Measurements from ENCODE around the gene S100A3. TPM values are rescaled to one million over a fixed set of nuclear protein-coding genes. Genes with fewer than 3 reads are reported as not detected.
"Not testable (repeated sequence)": the region's sequence is repeated elsewhere in the genome, so short reads cannot be mapped to it uniquely, and the experiment has no call there.

S100A3 gene
- total RNA-seq, 6 experiments from 2014 or later: 0.29 TPM; not detected in 5

DNA sequence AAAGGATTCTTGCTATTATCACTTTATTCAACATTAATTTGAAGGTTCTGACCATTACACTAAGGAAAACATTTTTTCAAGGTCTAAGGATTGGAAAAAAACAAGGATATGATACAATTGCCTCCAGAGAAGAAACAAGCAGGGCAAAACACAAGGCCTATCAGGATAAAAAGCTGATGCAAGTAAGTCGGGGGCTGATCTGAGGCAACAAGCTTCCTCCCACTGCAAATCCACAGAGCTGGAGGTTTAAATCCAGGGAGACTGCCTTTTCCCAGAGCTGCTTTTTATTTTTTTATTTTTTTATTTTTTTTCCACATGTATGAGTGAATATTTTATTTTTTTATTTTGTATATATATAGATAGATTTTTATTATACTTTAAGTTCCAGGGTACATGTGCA, 35.9 kb upstream of the S100A3 start:
- WGBS (ENCODE audit: insufficient coverage, low coverage, low lambda C conversion rate, missing lambda C conversion rate): 63% methylated on average over 1 of the region's 1 CpG
- Histone ChIP-seq H3K27me3 (no peaks in the 10 kb centered on the region), H3K4me3 (no peak overlapping the region), H3K9me3 (no peaks in the 10 kb centered on the region), H3K4me1 (no peaks in the 10 kb centered on the region), H3K36me3 (no peaks in the 10 kb centered on the region), H3K27ac (no peak overlapping the region)
- intact Hi-C loops (cut with DNase I): no loop called here
- peak in 3 of 4 donors; percentile 22 to 49 (median 26) for ATAC-seq
- DNase-seq: no peak
- no peak for TF ChIP-seq CTCF (IDR thresholded peaks at IDR 0.05)
- TF ChIP-seq POLR2A (IDR thresholded peaks at IDR 0.05): no peak

GRCh38 chr1:153583976-153584375, 34.9 kb upstream of the S100A3 start:
- no peaks in the 10 kb centered on the region for H3K36me3 ChIP-seq
- H3K9me3 ChIP-seq: no peaks in the 10 kb centered on the region
- 80% methylated on average over 2 of the region's 2 CpGs for WGBS (ENCODE audit: insufficient coverage, low coverage, low lambda C conversion rate, missing lambda C conversion rate)

GRCh38 chr1:153583514-153583913, 34.5 kb upstream of the S100A3 start:
- H3K27ac ChIP-seq: not testable (repeated sequence)

More at GRCh38 chr1:153583976-153584375, 34.9 kb upstream of the S100A3 start:
- DNase-seq (no peak), ATAC-seq (no peak)
- Histone ChIP-seq H3K4me3 (no peak overlapping the region), H3K4me1 (no peaks in the 10 kb centered on the region), H3K27me3 (no peaks in the 10 kb centered on the region), H3K27ac (no peak overlapping the region)
- no peak for TF ChIP-seq CTCF (IDR thresholded peaks at IDR 0.05)
- TF ChIP-seq POLR2A (IDR thresholded peaks at IDR 0.05): no peak
- intact Hi-C loops (cut with DNase I): no loop called here

DNA sequence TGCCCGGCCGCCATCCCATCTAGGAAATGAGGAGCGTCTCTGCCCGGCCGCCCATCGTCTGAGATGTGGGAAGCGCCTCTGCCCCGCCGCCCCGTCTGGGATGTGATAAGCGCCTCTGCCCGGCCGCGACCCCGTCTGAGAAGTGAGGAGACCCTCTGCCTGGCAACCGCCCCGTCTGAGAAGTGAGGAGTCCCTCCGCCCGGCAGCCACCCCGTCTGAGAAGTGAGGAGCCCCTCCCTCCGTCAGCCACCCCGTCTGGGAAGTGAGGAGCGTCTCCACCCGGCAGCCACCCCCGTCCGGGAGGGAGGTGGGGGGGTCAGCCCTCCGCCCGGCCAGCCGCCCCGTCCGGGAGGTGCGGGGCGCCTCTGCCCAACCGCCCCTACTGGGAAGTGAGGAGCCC, 33.8 kb upstream of the S100A3 start:
- DNase-seq; H3K4me3 ChIP-seq; H3K4me1 ChIP-seq; H3K9me3 ChIP-seq; intact Hi-C loops (cut with DNase I); H3K36me3 ChIP-seq; H3K27ac ChIP-seq; H3K27me3 ChIP-seq; ATAC-seq: not testable (repeated sequence)
- 92% methylated on average over 12 of the region's 34 CpGs for WGBS (ENCODE audit: insufficient coverage, low coverage, low lambda C conversion rate, missing lambda C conversion rate)

More at GRCh38 chr1:153583514-153583913, 34.5 kb upstream of the S100A3 start:
- H3K27me3 ChIP-seq; intact Hi-C loops (cut with DNase I); H3K36me3 ChIP-seq; H3K4me1 ChIP-seq; DNase-seq; H3K4me3 ChIP-seq; H3K9me3 ChIP-seq; ATAC-seq: not testable (repeated sequence)
- 29% methylated on average over 2 of the region's 3 CpGs for WGBS (ENCODE audit: insufficient coverage, low coverage, low lambda C conversion rate, missing lambda C conversion rate)

DNA sequence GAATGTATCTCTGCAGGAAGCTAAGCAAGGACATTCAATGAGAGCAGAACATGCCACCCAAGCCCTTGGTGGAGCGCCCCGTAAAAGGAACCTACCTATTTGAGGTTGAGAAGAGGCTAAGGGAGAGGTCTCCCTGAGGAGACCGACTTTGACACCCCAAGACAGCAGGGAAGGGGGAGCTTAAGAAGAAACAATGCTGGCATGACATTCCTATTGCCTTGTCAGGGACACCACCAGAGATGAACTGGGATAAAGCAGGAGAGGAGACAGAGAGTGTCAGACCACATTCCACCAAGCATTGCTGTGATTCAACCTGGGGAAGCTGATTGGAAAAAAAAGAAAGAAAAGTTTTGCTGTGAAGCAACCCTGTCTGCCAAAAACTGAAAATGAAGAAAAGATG, 29.9 kb upstream of the S100A3 start:
- Histone ChIP-seq H3K9me3 (no peaks in the 10 kb centered on the region), H3K27me3 (no peaks in the 10 kb centered on the region), H3K4me1 (no peaks in the 10 kb centered on the region), H3K4me3 (no peak overlapping the region), H3K36me3 (no peaks in the 10 kb centered on the region), H3K27ac (no peak overlapping the region)
- ATAC-seq (no peak), DNase-seq (no peak)
- TF ChIP-seq POLR2A (IDR thresholded peaks at IDR 0.05) (no peak), CTCF (IDR thresholded peaks at IDR 0.05) (no peak)
- intact Hi-C loops (cut with DNase I): loop anchor here in 1 of 2 donors (10.0 kb wide), 1 partner anchor 66 kb away; no protein-coding TSS in a partner anchor
- WGBS (ENCODE audit: insufficient coverage, low coverage, low lambda C conversion rate, missing lambda C conversion rate): 69% methylated on average over 3 of the region's 3 CpGs

DNA sequence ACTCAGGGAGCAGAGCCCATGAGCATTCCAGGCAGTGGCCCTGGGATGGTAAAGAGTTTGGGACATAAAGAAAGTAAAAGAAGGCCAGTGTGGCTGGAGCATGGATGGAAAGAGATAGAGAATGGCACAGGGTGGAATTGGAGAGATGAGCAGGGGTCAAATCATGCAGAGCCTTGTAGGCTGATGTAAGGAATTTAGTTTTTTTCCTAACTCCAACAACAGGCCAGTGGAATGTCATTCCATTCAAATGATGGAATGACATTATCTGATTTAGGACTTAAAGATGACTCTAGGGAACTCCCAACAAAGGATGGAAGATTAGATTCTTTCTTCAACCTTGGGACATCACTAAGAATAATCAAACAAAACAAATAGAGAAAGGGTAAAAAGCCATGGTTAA, 29.4 kb upstream of the S100A3 start:
- H3K27me3 ChIP-seq: no peaks in the 10 kb centered on the region
- no peak overlapping the region for H3K4me3 ChIP-seq
- no peak for ATAC-seq
- H3K9me3 ChIP-seq: no peaks in the 10 kb centered on the region
- H3K4me1 ChIP-seq: no peaks in the 10 kb centered on the region
- intact Hi-C loops (cut with DNase I): loop anchor here in 1 of 2 donors (10.0 kb wide), 1 partner anchor 66 kb away; no protein-coding TSS in a partner anchor
- H3K36me3 ChIP-seq: no peaks in the 10 kb centered on the region
- no peak for DNase-seq
- TF ChIP-seq POLR2A (IDR thresholded peaks at IDR 0.05): no peak
- no peak for TF ChIP-seq CTCF (IDR thresholded peaks at IDR 0.05)
- H3K27ac ChIP-seq: no peak overlapping the region

All from right lobe of liver (tissue), 6 donors.